GM18511 (cell line): Measurements from ENCODE around the gene PM20D1.

Experiments
- ATAC-seq: cut with Tn5 transposase; IDR thresholded peaks from one replicate; pipeline ENCODE4 v1.9.1; 2021; ENCODE audit warnings: mild to moderate bottlenecking, moderate library complexity; ENCODE audit not compliant: unreplicated experiment

PM20D1 gene

GRCh38 chr1:205805082-205805711 is 44.7 kb downstream of the PM20D1 start:
- no peak for ATAC-seq

GRCh38 chr1:205804605-205805004 is 45.3 kb downstream of the PM20D1 start:
- no peak for ATAC-seq

- no peak for ATAC-seq
Measured at GRCh38 chr1:205803986-205804385, 45.9 kb downstream of the PM20D1 start.

GRCh38 chr1:205802060-205802459 is 47.9 kb downstream of the PM20D1 start:
- ATAC-seq = no peak

- no peak for ATAC-seq
Measured at GRCh38 chr1:205800981-205801703, 48.8 kb downstream of the PM20D1 start.

- ATAC-seq = no peak
Measured at GRCh38 chr1:205800427-205800826, 49.5 kb downstream of the PM20D1 start.

GRCh38 chr1:205798577-205798976 is 51.4 kb downstream of the PM20D1 start:
- ATAC-seq = no peak

GRCh38 chr1:205797168-205797567 is 52.8 kb downstream of the PM20D1 start:
- no peak for ATAC-seq

- no peak for ATAC-seq
Measured at GRCh38 chr1:205794011-205794730, 55.8 kb downstream of the PM20D1 start.

- no peak for ATAC-seq
Measured at GRCh38 chr1:205792961-205793673, 56.8 kb downstream of the PM20D1 start.

- ATAC-seq = no peak
Measured at GRCh38 chr1:205792481-205792881, 57.5 kb downstream of the PM20D1 start.

GRCh38 chr1:205791568-205792180 is 58.3 kb downstream of the PM20D1 start:
- ATAC-seq = peak; percentile 59

- ATAC-seq = no peak
Measured at GRCh38 chr1:205787287-205787916, 62.5 kb downstream of the PM20D1 start.

GRCh38 chr1:205786601-205787000 is 63.3 kb downstream of the PM20D1 start:
- ATAC-seq = no peak

- no peak for ATAC-seq
Measured at GRCh38 chr1:205785446-205785845, 64.5 kb downstream of the PM20D1 start.

- ATAC-seq = no peak
Measured at GRCh38 chr1:205783904-205784303, 66.0 kb downstream of the PM20D1 start.

GRCh38 chr1:205783433-205783795 is 66.5 kb downstream of the PM20D1 start:
- ATAC-seq = no peak

GRCh38 chr1:205782627-205783432 is 67.1 kb downstream of the PM20D1 start:
- ATAC-seq = no peak

GRCh38 chr1:205780335-205780734 is 69.6 kb downstream of the PM20D1 start:
- no peak for ATAC-seq
